OCI-LY1 (cell line): ENCODE measurements around the gene KCNK1.

Experiments used
- CTCF ChIP-seq: fragments of 200-600 bp; sonication (generic), shearing (Covaris generic); IDR thresholded peaks from 2 replicates; pipeline ENCODE4 v1.5.1; 2017; ENCODE audit warnings: mild to moderate bottlenecking, antibody characterized with exemption, low read length, moderate library complexity, mixed read lengths
- EZH2 ChIP-seq: fragments of 200-600 bp; sonication (generic), shearing (Covaris generic); IDR thresholded peaks from 2 replicates; pipeline ENCODE4 v1.8.0; 2017; ENCODE audit warnings: borderline replicate concordance, mixed run types, mild to moderate bottlenecking, antibody characterized with exemption, low read length, moderate library complexity, mixed read lengths

- TF ChIP-seq EZH2 (no peak), CTCF (no peak)
Measured at GRCh38 chr1:233647073-233647472, 33.2 kb downstream of the KCNK1 start.
